Retina (tissue), 1 donor: ENCODE data around the gene PDZD8.

ENCODE experiments used
- DNase-seq: peaks from one replicate; pipeline ENCODE4 v3.0.0-alpha.2; 2016

The PDZD8 gene, protein sequence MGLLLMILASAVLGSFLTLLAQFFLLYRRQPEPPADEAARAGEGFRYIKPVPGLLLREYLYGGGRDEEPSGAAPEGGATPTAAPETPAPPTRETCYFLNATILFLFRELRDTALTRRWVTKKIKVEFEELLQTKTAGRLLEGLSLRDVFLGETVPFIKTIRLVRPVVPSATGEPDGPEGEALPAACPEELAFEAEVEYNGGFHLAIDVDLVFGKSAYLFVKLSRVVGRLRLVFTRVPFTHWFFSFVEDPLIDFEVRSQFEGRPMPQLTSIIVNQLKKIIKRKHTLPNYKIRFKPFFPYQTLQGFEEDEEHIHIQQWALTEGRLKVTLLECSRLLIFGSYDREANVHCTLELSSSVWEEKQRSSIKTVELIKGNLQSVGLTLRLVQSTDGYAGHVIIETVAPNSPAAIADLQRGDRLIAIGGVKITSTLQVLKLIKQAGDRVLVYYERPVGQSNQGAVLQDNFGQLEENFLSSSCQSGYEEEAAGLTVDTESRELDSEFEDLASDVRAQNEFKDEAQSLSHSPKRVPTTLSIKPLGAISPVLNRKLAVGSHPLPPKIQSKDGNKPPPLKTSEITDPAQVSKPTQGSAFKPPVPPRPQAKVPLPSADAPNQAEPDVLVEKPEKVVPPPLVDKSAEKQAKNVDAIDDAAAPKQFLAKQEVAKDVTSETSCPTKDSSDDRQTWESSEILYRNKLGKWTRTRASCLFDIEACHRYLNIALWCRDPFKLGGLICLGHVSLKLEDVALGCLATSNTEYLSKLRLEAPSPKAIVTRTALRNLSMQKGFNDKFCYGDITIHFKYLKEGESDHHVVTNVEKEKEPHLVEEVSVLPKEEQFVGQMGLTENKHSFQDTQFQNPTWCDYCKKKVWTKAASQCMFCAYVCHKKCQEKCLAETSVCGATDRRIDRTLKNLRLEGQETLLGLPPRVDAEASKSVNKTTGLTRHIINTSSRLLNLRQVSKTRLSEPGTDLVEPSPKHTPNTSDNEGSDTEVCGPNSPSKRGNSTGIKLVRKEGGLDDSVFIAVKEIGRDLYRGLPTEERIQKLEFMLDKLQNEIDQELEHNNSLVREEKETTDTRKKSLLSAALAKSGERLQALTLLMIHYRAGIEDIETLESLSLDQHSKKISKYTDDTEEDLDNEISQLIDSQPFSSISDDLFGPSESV

DNA sequence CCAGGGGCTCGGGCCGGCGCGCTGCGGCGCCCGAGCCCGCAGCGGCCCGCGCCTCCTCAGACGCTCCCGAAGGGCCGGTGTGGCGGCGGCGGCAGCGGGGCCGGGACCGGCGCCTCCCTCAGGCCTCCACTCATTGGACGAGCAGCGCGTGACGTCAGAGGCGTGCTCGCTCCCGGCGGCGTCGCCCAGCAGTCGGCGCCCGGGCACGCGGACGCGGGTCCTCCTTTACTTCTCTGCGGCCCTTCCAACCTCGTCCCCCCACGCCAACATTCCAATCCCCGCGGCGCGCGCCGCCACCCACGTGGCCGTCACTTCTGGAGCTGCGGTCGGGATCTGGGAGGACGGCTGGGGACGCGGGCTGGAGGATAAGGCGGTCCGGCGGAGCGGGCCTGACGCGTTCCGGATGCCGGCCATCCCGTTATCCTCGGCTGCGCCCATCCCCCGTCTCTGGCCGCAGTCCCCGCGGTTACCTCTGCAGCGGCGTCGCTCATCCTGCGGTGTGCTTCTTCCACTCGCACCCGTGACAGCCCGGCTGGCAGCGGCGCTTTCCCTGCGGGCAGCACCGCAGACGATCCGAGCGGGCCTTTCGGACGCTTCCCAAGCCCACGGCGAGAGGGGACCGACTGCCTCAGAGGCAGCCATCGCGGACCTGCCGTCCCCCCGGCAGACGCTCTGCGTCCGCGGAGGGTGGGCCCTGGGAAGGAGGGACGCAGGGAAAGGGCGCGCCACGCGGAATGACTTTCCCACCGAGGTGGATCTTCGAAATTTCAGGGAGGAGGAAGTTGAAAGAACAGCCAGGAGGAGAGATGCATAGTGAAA lies at the start of gene PDZD8:
PDZD8 (minus strand) TSS at position 81 of the 819 bp plus-strand sequence. CDS start 213 bp downstream, outside the sequence.
- peak; percentile 99 for DNase-seq

DNA sequence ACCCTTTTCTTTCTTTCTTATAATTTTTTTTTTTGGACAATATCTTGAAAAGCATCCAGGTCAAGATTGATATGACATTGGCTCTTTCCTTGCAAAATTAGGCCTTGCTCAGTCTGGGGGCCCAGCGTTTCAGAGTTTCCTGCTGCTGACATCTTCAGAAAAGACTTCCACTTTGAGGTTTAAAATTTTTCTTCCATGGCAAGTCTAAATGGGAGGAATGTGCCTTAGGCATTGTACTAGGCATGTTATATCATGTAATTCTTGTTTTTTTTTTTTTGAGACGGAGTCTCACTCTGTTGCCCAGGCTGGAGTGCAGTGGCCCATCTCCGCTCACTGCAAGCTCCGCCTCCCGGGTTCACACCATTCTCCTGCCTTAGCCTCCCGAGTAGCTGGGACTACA lies 48.9 kb upstream of the PDZD8 start:
- DNase-seq = no peak

DNA sequence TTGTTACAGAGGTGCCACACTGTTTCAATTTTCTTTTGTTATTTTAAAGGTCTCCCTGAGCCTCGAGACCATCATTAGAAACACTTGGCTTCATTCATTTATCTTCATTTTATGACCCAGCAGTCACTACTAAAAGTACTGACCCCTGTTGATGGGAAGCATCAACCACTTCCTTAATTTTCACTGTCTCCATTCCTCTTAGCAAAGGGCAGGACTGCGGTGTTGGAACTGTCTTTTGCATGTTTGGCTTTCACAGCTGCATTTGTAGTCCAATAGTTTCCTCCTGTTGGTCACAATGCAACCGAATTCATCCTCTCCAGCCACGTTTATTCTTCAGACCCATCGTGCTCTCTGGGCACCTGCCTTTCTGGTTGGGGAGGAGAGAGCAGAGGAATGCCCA lies 46.7 kb upstream of the PDZD8 start:
- no peak for DNase-seq

DNA sequence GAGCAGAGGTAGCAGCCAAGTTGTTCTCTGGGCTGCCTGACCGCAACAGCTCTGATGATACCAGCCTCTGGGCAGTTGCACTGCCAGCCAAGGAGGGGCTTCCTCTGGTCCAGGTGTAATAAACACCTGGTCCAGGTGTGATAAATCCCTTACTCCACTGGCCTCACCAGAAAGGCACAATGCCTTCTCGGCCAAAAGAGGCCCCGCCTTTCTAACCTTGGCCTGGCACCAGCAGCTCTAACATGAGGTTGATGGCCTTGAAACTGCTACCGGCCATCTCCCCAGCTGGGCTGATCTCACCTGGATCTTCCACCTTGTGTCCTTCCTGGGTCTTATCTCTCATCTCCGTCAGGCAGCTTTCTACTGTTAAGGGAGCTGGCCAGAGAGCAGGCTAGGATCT lies 45.5 kb upstream of the PDZD8 start:
- DNase-seq = no peak

- DNase-seq = no peak
Observed at GRCh38 chr10:117419921-117420320, 44.7 kb upstream of the PDZD8 start.

DNA sequence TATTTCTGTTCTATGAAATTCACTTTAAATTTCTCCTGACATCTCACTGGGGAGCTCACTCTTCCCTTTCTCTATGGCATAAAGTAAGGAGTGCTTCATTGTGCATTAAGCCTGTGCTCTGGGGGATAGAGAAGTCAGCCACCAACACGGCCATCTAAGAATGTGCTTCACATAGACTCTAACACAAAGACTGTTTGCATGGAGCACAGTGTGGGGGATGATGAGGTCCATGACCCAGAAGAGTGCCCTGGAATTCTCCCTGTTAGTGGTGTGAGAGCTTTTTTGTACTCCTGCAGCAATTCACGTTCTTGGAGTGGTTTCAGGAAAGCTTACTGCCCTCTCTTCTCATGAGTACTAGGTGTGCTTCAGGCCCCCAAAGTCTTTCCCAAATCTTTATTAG lies 43.9 kb upstream of the PDZD8 start:
- no peak for DNase-seq

DNA sequence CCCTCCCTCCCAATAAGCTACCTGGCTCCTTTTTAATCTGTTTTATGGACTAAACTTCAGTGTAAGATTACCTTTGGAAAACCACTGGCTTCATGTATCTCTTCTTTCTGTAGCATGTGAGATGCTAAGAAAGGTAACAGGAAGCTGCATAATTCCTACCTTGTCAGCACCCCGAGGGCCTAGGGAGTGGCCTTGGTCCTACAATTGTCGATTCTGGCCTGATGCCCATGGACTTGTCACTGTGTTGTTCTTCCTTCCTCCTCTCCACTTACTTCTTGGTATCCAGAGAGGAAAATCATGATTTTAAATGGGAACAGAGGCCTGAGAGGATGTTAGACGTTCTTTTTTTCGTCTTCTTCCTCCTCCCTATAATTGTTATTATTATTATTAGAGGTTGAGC lies 42.9 kb upstream of the PDZD8 start:
- no peak for DNase-seq

DNA sequence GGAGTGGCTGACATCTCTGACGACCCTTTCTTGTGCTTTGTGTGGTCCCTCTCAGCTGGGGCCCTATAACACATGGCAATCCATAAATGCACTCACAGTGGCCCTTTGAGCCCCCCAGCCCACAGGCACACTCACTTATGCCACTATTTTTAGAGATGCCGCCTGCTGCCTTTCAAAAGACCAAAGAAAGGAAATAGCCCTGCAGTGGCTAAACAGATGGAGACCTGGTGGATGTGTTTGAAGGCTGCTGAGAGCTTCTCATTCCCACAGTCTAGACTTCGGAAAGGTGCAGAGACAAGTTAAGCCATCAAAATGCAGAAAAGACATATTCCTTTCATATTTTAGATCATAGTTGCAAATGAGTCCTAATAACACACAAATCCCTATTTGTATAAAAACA lies 42.0 kb upstream of the PDZD8 start:
- no peak for DNase-seq

- no peak for DNase-seq
Observed at GRCh38 chr10:117413928-117414618, 38.8 kb upstream of the PDZD8 start.

GRCh38 chr10:117412469-117413010 lies 37.3 kb upstream of the PDZD8 start:
- no peak for DNase-seq

GRCh38 chr10:117411479-117412399 lies 36.5 kb upstream of the PDZD8 start:
- DNase-seq = no peak

DNA sequence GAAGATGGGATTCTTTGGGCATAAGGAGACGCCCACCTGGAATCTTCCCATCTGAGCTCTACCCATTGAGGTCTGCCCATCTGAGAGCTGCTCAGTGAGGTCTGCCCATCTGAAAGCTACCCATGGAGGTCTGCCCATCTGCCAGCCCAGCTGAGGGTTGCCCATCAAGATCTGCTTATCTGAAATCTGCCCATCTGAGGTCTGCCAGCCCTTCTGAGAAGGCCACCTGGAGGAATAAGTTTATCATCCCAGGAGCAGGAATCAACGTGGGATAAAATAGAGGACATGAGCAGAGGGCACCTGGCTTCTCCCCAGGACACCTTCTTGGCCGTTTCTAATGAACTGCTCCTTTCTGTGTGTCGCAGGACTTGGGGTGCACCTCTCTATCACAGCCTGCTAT lies 35.3 kb upstream of the PDZD8 start:
- DNase-seq = no peak

GRCh38 chr10:117409549-117410305 lies 34.5 kb upstream of the PDZD8 start:
- no peak for DNase-seq

DNA sequence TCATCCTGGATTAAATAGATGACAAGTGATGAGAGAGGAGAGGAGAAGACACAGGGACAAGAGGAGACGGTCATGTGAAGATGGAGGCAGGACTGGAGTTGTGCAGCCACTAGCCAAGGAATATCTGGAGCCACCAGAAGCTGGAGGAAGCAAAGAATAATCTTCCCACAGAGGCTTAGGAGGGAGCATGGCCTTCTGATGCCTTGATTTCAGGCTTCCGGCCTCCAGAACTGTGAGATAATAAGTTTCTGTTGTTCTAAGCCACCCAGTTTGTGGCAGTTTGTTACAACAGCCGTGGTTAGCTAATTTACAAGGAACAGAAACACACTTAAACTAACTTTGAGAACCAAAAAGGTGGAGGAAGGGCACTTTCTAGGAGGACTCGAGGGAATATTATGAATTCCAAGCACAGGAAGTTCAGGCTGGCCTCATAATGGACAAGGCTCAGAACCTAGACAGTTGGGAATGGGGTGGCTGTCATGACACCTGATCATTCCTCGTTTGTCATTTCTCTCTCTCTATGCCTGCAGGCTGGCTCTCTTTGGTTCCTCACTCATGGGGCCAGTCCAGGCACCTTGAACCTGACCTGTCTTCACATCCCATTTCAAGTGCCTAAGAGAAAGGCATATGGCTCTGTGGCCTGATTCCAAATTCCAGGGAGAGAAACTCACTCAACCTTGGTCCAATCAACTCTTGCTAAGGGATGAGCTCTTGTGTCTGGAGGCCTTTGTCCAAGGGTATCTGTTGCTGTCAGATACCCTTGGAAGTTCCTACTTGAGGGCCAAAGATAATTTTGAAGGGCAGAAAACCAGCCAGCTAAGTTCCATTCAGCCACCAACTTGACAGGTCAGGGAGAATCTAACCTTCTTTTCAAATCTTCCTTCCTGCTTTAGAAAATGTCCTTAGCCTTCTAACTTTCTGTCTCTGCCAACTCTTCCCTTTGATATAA lies 33.5 kb upstream of the PDZD8 start:
- DNase-seq = no peak

DNA sequence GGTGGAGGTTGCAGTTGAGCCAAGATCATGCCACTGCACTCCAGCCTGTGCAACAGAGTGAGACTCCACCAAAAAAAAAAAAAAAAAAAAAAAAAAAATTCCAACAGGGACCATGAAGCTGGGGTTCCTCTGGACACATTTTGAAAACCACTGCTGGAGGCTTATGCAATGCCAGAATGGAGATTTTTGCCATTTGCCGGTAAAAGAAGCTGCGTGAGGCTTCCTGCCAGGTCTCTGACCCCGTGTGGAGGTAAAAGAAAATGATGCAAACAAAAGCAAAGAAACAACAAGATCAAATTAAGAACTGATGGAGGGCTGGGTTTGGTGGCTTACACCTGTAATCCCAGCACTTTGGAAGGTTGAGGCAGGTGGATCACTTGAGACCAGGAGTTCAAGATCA lies 30.5 kb upstream of the PDZD8 start:
- DNase-seq = no peak

GRCh38 chr10:117400329-117400728 lies 25.1 kb upstream of the PDZD8 start:
- DNase-seq = no peak

GRCh38 chr10:117399341-117400196 lies 24.3 kb upstream of the PDZD8 start:
- DNase-seq = no peak
